MM.1S (cell line): ENCODE measurements around the gene KCNIP4.

Experiments used
- DNase-seq: peaks from one replicate; pipeline ENCODE4 v3.0.0-alpha.2; 2015
- H2AFZ ChIP-seq: fragments of 300-600 bp; sonication (generic); 2 replicates; pipeline ENCODE4 v1.6.0; 2016; ENCODE audit warnings: antibody characterized with exemption, low read length
- H3F3A ChIP-seq: fragments of 300-600 bp; sonication (generic); 2 replicates; pipeline ENCODE4 v1.6.1; 2016; ENCODE audit warnings: mild to moderate bottlenecking, antibody characterized with exemption, low read length, moderate library complexity, mixed read lengths; ENCODE audit not compliant: insufficient read depth
- H3K27ac ChIP-seq: fragments of 300-600 bp; sonication (generic); 2 replicates; pipeline ENCODE4 v1.5.1; 2016; ENCODE audit warnings: mild to moderate bottlenecking, low read length
- H3K27me3 ChIP-seq: fragments of 300-600 bp; sonication (generic); replicated peaks from 2 replicates; pipeline ENCODE4 v1.6.0; 2016; ENCODE audit warnings: low read length; ENCODE audit not compliant: insufficient read depth
- H3K36me3 ChIP-seq: fragments of 300-600 bp; sonication (generic); replicated peaks from 2 replicates; pipeline ENCODE4 v1.6.1; 2016; ENCODE audit warnings: mild to moderate bottlenecking, low read length, mixed read lengths; ENCODE audit not compliant: insufficient read depth
- H3K4me1 ChIP-seq: fragments of 300-600 bp; sonication (generic); 2 replicates; pipeline ENCODE4 v1.6.1; 2016; ENCODE audit warnings: low read length, mixed read lengths
- H3K4me2 ChIP-seq: fragments of 300-600 bp; sonication (generic); 2 replicates; pipeline ENCODE4 v1.6.0; 2016; ENCODE audit warnings: low read depth, low read length
- H3K4me3 ChIP-seq: fragments of 300-600 bp; sonication (generic); 2 replicates; pipeline ENCODE4 v1.5.1; 2016; ENCODE audit warnings: low read length, mixed read lengths
- H3K79me2 ChIP-seq: fragments of 300-600 bp; sonication (generic); 2 replicates; pipeline ENCODE4 v1.6.1; 2016; ENCODE audit warnings: mixed run types, low read length, mixed read lengths
- H3K9ac ChIP-seq: fragments of 300-600 bp; sonication (generic); 2 replicates; pipeline ENCODE4 v1.6.1; 2016; ENCODE audit warnings: low read length, mixed read lengths
- H3K9me2 ChIP-seq: fragments of 300-600 bp; sonication (generic); replicated peaks from 2 replicates; pipeline ENCODE4 v1.6.1; 2016; ENCODE audit warnings: mild to moderate bottlenecking, low read length, mixed read lengths; ENCODE audit not compliant: insufficient read depth
- H3K9me3 ChIP-seq: fragments of 300-600 bp; sonication (generic); replicated peaks from 2 replicates; pipeline ENCODE4 v1.6.1; 2016; ENCODE audit warnings: mild to moderate bottlenecking, low read length, mixed read lengths; ENCODE audit not compliant: insufficient read depth
- H4K20me1 ChIP-seq: fragments of 300-600 bp; sonication (generic); 2 replicates; pipeline ENCODE4 v1.6.1; 2016; ENCODE audit warnings: mild to moderate bottlenecking, low read length, moderate library complexity, mixed read lengths; ENCODE audit not compliant: insufficient read depth
- EZH2 ChIP-seq: fragments of 300-600 bp; sonication (generic); optimal IDR thresholded peaks from 2 replicates; pipeline ENCODE3; 2017; ENCODE audit warnings: low read depth, mild to moderate bottlenecking, antibody characterized with exemption, low read length, mixed read lengths
- EZH2phosphoT487 ChIP-seq: fragments of 300-600 bp; sonication (generic); IDR thresholded peaks from 2 replicates; pipeline ENCODE4 v1.6.1; 2018; ENCODE audit warnings: antibody characterized with exemption, low read length
- TF ChIP-seq, protein P1 (sequence below): fragments of 300-600 bp; sonication (generic); IDR thresholded peaks from 2 replicates; pipeline ENCODE4 v1.5.1; 2016; ENCODE audit warnings: antibody characterized with exemption, low read length, mixed read lengths

KCNIP4 gene

DNA sequence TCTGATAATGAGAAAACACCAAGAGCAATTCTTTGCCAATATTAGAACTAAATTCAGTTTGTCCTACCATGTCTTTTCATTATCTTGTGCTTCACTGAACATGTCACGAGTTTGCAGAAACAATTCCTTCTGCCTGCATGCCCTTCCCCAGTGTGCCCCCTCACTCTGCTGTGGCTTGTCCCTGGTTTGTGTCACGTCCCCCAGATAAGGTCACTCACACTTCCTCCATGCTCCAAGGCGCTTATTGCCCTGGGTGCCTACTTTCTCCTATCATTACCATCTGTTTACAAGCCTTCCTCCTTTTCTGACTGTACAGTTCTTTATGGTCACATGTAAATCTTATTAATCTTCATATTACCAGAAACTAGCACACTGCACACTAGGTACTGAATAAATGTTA, 394.1 kb downstream of the KCNIP4 start:
- no peaks in the 10 kb centered on the region for H3K9me2 ChIP-seq
- H3K27me3 ChIP-seq = no peaks in the 10 kb centered on the region
- no peak overlapping the region for H2AFZ ChIP-seq
- no peak overlapping the region for H3K4me2 ChIP-seq
- no peak overlapping the region for H3K27ac ChIP-seq
- no peak for DNase-seq
- no peaks in the 10 kb centered on the region for H3K4me1 ChIP-seq
- H3K9ac ChIP-seq = no peak overlapping the region
- no peak overlapping the region for H3K4me3 ChIP-seq
- no peaks in the 10 kb centered on the region for H3K9me3 ChIP-seq
- no peaks in the 10 kb centered on the region for H3K79me2 ChIP-seq
- TF ChIP-seq, protein P1, sequence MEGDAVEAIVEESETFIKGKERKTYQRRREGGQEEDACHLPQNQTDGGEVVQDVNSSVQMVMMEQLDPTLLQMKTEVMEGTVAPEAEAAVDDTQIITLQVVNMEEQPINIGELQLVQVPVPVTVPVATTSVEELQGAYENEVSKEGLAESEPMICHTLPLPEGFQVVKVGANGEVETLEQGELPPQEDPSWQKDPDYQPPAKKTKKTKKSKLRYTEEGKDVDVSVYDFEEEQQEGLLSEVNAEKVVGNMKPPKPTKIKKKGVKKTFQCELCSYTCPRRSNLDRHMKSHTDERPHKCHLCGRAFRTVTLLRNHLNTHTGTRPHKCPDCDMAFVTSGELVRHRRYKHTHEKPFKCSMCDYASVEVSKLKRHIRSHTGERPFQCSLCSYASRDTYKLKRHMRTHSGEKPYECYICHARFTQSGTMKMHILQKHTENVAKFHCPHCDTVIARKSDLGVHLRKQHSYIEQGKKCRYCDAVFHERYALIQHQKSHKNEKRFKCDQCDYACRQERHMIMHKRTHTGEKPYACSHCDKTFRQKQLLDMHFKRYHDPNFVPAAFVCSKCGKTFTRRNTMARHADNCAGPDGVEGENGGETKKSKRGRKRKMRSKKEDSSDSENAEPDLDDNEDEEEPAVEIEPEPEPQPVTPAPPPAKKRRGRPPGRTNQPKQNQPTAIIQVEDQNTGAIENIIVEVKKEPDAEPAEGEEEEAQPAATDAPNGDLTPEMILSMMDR = no peak
- TF ChIP-seq EZH2phosphoT487 = no peak
- TF ChIP-seq EZH2 = no peak
- no peaks in the 10 kb centered on the region for H3K36me3 ChIP-seq
- H3F3A ChIP-seq = no peaks in the 10 kb centered on the region
- no peaks in the 10 kb centered on the region for H4K20me1 ChIP-seq

DNA sequence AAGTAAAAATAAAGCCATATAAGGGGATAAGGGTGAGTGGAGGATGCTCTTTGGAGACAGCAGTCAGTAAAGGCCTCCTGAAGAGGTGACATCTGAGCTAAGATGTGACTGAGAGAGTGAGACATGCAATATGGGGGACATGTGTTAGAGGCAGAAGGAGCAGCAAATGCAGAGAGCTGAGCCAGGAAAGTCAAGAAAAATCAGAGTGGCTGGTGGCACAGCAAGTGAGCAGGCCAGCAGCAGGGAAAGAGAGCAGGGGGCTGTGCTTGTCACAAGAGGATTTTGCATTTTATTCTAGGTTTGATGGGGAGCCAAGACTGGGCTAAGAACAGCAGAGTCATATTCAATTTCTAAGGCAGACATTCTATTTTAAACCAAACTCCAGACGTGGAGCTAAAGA, 394.5 kb downstream of the KCNIP4 start:
- no peak overlapping the region for H3K4me3 ChIP-seq

DNA sequence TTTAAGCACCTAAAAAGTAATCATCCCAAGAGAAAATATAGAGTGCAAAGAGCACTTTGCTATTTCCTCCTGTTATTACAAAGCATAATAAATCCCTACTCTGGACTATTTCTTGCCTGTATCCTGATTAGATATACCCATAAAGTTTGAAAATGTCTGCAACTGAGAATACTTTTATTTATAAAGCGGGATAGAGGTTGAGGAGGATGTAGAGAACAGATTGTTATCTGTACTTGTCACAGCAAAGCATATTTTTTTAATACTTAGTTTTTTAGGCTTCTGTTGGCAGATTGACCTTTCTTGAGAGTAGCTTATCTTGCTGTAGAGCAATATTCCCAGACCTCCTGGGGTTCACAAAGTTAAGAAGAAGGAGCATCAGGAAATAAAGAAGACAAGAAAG, 396.1 kb downstream of the KCNIP4 start:
- Histone ChIP-seq H4K20me1 (no peaks in the 10 kb centered on the region), H3K79me2 (no peaks in the 10 kb centered on the region), H3K4me3 (no peak overlapping the region), H3K36me3 (no peaks in the 10 kb centered on the region), H3K27me3 (no peaks in the 10 kb centered on the region), H3K9me3 (no peaks in the 10 kb centered on the region), H3K9ac (no peak overlapping the region), H2AFZ (no peak overlapping the region), H3K9me2 (no peaks in the 10 kb centered on the region), H3K27ac (no peak overlapping the region), H3F3A (no peaks in the 10 kb centered on the region), H3K4me1 (no peaks in the 10 kb centered on the region), H3K4me2 (no peak overlapping the region)
- TF ChIP-seq EZH2 = no peak
- TF ChIP-seq EZH2phosphoT487 = no peak
- TF ChIP-seq, protein P1 = no peak
- no peak for DNase-seq

More for the DNA sequence above, 394.5 kb downstream of the KCNIP4 start:
- no peak overlapping the region for H3K9ac ChIP-seq
- no peak overlapping the region for H2AFZ ChIP-seq
- no peaks in the 10 kb centered on the region for H4K20me1 ChIP-seq
- DNase-seq = no peak
- H3K4me2 ChIP-seq = no peak overlapping the region
- no peaks in the 10 kb centered on the region for H3F3A ChIP-seq
- H3K27ac ChIP-seq = no peak overlapping the region
- H3K36me3 ChIP-seq = no peaks in the 10 kb centered on the region
- H3K79me2 ChIP-seq = no peaks in the 10 kb centered on the region
- H3K4me1 ChIP-seq = no peaks in the 10 kb centered on the region
- TF ChIP-seq, protein P1 = no peak
- TF ChIP-seq EZH2 (no peak), EZH2phosphoT487 (no peak)
- no peaks in the 10 kb centered on the region for H3K27me3 ChIP-seq
- no peaks in the 10 kb centered on the region for H3K9me2 ChIP-seq
- H3K9me3 ChIP-seq = no peaks in the 10 kb centered on the region
